GM18502 (cell line): Measurements from ENCODE around the gene MAD2L2.

Experiments used
- ATAC-seq: cut with Tn5 transposase; IDR thresholded peaks from one replicate; pipeline ENCODE4 v1.9.1; 2021; ENCODE audit warnings: mild to moderate bottlenecking; ENCODE audit not compliant: unreplicated experiment, poor library complexity

MAD2L2 gene

DNA sequence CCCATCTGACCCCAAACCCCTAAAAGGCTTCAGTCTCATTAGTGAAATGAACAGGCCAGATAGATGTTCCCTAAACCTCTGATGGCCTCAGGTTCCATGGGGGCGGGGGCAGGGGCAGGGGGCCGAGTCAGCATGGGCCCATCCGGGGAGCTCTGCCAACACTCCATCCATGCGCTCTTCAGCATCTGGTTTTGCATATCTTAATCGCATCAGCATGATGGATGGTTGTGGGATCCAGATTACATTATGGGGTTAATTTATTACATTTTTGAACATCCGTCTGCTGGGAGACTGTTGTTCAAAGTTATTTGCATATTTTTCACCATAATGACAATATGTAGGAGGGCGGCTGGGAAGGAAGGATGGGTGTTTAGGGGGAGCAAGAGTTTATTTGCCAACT lies 3.1 kb upstream of the MAD2L2 start:
- ATAC-seq, result no peak

DNA sequence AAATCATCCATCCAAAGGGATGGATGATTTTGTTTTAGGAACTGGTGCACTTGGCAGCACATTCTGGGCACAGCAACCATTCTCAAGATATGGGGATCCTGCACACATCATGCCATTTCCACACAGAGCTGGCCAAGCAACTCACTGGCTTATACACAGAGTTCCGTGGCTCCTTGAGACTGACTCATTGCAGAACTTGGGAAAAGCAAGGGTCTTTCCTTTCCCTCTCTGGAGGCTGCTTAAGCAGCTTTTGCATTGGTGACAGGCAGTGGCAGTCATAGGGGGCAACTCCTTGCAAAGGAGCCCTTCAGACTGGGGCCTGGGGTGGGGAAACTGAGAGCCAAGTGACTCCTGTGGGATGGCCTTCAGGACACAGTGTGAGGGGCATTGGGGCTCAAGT lies 1.9 kb upstream of the MAD2L2 start:
- ATAC-seq, result no peak

DNA sequence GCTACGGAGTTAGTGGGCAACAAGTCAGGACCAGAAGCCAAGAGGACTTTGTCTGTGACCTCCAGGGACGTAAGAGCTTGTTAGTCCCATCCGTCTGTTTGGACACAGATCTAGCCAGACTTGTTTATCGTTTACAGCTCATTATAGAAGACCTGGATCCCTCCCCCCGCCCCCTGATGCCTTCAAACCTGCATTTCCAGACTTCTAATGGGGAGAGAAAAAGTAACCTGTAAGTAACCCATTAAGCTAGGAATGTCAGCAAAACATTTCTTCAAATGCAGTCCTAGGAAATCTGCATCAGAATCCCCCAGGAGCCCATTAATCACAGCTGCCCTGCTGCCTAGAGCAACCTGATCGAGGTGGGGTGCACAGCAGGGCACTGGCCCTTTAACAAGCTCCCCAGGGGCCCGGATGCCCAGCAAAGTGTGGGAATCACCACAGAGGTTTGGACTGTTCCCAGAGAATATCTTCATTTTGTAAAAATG lies 1.4 kb upstream of the MAD2L2 start:
- no peak for ATAC-seq

DNA sequence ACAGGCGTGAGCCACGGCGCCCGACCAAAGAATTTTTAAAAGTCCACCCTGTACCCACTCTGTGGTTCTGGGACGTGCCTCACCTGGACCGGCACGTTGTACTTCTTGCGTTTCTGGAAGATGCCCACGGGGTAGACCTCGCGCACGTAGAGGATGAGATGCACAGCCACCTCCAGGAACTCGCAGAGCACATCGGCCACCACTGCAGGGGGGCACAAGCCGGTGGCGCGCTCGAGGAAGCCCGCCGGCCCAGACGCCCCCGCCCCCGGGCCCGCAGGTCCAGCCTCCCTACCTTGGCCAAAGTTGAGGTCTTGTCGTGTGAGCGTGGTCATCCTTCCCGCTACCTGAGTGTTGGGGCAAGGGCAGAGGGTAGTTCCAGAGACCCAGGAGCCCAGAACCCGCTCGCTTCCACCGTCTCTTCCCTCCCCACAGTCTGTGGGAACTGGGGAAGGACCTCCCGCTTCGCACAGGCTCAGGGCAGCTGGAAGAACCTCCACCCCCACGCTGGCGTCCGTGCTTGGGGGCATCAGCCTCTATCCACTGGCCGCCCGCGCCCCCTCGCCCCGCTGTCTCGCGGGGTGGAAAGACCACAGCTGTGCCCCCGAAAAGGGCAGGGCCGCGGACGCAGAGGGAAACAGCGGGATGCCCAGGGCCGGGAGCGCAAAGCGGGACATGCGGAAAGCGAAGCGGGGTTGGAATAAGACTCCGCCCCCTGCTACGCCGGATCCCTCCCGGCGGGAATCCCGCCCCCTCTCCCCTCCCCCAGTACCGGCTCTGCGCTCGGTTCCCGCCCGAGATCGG lies 478 bp downstream of the MAD2L2 start:
- ATAC-seq, result peak; percentile 31

DNA sequence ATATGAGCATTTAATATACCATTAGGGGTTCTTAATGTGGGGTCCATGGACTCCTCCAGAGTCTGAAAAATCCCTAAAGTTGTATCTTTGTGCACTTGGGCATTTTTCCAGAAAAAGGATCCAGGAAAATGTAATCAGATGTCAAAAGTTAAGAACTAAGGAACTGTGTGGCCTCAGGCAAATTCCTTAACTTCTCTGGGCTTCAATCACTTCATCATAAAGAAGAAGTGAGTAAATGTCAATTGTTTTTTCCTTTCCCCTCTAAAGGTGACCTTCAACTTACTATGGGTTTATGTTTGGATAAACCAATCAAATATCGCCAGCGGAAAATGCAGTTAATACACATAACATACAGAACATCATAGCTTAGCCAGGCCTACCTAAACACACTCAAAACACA lies 2.5 kb downstream of the MAD2L2 start:
- no peak for ATAC-seq

DNA sequence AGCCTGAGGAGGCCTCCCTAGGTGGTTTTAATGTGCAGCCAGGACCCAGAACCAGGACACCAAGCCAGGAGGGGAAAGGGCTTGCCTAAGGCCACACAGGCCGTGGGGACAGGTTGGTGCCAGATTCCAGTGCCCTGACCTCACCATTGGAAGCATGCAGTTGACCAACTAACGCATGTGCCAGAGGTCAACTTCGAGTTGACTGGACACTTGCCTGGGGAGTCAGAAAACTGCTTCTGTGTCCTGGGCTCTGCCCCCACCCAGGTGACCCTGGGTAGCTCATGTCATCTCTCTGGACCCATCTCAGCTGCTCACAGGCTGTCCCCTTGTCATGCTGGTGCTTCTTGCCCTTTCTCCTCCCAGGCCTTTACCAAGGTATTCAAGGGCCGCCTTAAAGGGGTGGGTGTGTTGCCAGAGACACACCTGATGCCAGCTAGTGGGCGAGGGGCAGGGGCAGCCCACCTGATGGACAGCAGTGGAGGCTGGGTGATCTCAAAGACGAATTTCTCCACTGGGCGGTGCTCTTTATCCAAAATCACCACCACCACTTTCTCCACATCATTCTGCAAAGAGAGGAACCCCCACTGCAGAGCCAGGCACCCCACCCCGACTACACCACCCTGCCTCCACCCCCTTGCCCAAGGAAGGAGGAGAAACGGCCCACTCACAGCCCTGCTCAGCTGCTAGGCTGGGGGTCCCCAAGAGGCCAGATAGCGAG lies 4.4 kb downstream of the MAD2L2 start:
- ATAC-seq, result no peak

- ATAC-seq, result no peak
These were observed 5.6 kb downstream of the MAD2L2 start for GRCh38 chr1:11675325-11675724.

DNA sequence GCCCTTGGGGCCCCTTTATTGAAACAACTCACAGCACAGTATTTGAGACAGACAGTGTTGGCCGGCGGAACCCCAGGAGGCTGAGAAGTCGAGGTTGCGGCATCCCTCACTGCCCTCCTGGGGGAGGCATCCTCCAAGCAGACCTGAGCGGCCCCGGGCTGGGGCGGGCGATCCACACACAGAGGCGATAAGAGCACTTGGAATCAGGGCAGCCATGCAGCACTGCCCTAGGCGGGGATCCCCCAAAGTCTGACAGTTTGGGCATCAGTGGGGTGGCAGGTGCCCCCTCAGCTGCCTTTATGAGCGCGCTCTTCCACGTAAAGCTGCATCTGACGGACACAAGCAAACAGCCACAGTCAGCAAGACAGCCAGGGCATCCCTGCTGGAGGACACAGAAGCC lies 6.5 kb downstream of the MAD2L2 start:
- ATAC-seq, result no peak

- no peak for ATAC-seq
These were observed 7.7 kb downstream of the MAD2L2 start for GRCh38 chr1:11673089-11673769.

DNA sequence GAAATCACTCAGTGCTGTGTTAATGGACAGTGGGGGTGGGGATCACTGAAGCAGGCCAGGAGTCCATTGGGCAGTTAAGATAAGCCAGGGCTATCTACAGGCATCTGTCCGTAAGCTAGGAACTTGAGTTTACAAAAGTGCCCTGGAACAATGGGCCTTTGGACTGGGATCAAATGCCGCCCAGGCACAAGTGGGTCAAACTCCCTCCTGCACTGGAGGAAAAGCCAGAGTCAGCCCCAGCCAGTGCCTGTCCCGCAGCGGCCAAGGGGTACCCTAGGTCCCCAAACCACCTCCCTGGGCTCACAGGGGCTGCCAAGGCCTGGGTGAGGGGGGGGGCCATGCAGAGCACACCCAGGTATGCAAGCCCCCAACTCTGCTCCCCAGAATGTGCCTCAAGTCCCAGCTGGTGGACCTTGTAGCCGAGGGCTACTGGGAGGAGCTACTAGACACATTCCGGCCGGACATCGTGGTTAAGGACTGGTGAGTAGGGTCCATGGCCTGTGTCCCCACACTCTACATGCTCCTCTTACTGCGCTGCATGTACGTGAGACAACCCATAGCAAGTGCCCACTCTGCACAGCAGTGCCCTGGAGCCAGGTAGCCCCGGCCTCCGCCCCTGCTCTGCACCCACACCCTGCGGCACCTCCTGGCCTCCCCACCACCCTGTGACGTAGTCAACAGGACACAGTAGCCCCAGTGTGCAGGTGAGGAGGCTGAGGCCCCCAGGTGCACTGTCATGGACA lies 9.2 kb downstream of the MAD2L2 start:
- no peak for ATAC-seq

DNA sequence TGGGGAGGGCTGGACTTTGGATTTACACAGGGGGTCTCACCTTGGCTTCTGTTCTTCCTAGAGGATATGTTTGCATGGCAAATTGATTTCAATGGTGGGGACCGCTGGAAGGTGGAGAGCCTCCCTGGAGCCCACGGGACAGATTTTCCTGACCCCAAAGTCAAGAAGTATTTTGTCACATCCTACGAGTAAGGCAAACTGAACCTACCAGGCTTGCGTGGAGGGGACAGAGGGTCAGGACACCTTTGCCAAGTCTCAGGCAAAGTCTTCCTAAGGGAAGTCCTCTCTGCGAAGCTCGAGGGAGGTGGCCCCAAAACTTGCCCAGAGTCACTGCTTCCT lies 9.8 kb downstream of the MAD2L2 start:
- ATAC-seq, result no peak

DNA sequence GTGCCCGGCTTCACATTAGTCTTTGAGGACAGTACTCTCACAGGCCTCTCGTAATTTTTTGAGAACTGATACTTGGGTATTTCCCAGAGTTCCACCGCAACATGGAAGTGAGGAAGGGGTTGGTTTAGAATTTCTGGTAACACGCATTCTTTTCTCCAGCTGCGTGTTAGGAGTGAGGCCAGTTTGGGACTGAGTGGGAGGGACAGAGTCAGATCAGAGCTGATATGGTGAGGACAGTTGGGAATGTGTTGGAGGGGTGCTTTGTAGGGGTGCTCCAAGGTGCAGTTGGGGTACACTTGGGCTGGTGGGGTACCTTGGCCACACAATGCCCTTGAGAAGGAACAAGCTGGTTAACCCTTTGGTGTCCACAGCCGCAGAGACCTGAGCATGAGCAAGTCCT lies 10.2 kb downstream of the MAD2L2 start:
- ATAC-seq, result no peak

DNA sequence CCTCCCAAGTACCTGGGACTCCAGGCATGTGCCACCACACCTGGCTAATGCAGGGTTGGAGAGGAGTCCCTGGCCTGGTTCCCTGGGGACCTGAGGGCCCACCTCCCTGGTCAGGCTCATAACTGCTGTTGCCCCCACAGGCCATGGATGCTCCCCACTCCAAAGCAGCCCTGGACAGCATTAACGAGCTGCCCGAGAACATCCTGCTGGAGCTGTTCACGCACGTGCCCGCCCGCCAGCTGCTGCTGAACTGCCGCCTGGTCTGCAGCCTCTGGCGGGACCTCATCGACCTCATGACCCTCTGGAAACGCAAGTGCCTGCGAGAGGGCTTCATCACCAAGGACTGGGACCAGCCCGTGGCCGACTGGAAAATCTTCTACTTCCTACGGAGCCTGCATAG lies 12.4 kb downstream of the MAD2L2 start:
- ATAC-seq, result no peak

DNA sequence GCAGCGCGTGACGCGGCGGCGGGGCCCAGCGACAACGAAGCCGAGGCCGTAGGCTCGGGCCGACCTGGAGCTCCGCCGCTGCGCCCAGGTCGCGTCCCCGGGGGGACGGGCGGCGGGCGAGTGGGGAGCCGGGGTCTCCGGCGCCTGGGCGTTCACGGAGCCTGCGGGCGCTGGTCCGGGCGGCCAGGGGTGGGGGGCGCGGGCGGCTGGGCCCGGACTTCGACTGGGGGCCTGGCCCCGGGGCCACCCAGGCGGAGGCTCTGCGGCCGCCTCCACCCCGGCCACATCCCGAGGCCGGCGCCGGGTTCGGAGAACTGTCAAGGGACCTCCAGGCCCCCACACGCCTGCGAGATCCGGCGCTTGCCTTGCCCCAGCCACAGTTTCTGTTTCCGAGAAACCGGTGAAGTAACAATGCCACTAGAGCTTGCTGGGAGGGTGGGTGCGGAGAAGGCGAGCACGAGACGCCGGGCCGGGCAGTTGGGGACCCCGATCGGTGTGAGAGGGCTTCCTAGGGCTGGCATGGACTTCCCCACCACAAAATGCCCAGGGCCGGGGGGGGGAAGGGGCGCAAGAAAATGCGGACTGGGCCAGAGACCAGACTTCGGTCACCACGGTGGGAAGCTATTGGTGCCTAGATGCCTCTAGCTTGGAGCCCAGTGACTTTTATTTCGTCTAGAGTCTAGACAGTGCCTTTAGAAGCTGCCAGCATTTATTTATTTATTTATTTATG lies 16.4 kb downstream of the MAD2L2 start:
- ATAC-seq, result peak; percentile 46

DNA sequence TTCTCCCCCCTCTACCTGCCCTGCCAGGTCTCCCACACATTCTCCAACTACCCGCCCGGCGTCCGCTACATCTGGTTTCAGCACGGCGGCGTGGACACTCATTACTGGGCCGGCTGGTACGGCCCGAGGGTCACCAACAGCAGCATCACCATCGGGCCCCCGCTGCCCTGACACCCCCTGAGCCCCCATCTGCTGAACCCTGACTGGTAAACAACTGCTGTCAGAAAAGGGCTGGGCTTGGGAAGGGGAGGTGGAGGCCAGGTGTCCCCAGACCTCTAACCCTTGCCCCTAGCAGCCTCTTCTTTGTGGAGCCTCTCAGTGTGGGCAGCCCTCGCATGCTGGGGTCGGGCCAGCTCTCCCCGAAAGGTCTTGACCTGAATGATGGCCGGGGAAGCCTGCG lies 19.8 kb downstream of the MAD2L2 start:
- ATAC-seq, result no peak

- no peak for ATAC-seq
These were observed 21.2 kb downstream of the MAD2L2 start for GRCh38 chr1:11659748-11660147.

DNA sequence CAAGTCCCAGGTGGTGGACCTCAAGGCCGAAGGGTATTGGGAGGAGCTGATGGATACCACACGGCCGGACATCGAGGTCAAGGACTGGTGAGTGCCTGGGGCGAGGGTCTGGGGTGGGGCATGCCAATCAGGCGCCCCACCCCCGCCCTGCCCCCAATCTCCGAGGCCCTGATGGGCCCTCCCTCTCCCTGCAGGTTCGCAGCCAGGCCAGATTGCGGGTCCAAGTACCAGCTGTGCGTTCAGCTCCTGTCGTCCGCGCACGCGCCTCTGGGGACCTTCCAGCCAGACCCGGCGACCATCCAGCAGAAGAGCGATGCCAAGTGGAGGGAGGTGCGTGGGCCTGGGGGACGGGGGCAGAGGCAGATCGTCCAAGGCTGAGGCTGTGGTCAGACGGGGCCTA lies 22.4 kb downstream of the MAD2L2 start:
- no peak for ATAC-seq

DNA sequence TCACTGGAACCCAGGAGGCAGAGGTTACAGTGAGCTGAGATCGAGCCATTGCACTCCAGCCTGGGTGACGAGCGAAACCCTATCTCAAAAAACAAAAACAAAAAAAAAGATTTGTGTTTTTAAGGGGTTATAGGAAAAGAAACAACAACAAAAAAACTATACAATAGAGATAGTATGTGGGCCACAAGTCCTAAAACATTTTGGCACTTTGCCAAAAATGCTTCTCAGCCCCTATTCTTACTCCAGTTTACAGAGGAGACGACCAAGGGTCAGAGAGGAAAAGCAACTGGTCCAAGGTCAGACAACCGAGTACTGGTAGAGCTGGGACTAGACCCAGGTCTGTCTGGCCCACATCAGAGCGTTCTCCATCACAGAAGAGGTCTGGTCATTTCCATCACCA lies 23.3 kb downstream of the MAD2L2 start:
- ATAC-seq, result no peak

GRCh38 chr1:11654939-11655808 lies 25.8 kb downstream of the MAD2L2 start:
- peak; percentile 11 for ATAC-seq
